Body of pancreas (tissue), 4 donors: ENCODE measurements around the gene CPNE5. TPM values are rescaled to one million over a fixed set of nuclear protein-coding genes. Genes with fewer than 3 reads are reported as not detected.

Source experiments
- ATAC-seq: fragments of 150-250 bp; one replicate; pipeline ENCODE4 v1.9.1; 2016
- DNase-seq, 4 donors: peaks; one replicate each; pipeline ENCODE4 v3.0.0-alpha.2; 2019
- H3K27ac ChIP-seq, 4 donors: fragments of 200-600 bp; sonication (generic); 1 replicate in 3 of 4; 2 replicates in 1 of 4; pipeline versions ENCODE4 v1.5.1 to v1.6.1; 2016 to 2019; ENCODE audit warnings: mild to moderate bottlenecking in 1 of 4, mixed read lengths in 1 of 4, moderate library complexity in 1 of 4
- H3K27me3 ChIP-seq, 2 donors: fragments of 200-600 bp; sonication (generic); one replicate each; pipeline ENCODE4 v1.6.0; 2016; ENCODE audit warnings: mild to moderate bottlenecking in 1 of 2
- H3K36me3 ChIP-seq, 2 donors: fragments of 200-600 bp; sonication (generic); replicated peaks in 1 of 2; 2 replicates each; pipeline ENCODE4 v1.5.1; 2016; ENCODE audit warnings: low read depth in 2 of 2; ENCODE audit not compliant: insufficient read depth in 1 of 2
- H3K4me1 ChIP-seq: fragments of 200-600 bp; sonication (generic); one replicate; pipeline ENCODE4 v1.6.0; 2016
- H3K4me3 ChIP-seq, 2 donors: fragments of 200-600 bp; sonication (generic); 1 replicate in 1 of 2; 2 replicates in 1 of 2; pipeline ENCODE4 v1.5.1; 2016 to 2019
- H3K9me3 ChIP-seq, 3 donors: fragments of 200-600 bp; sonication (generic); 1 replicate in 2 of 3; 2 replicates in 1 of 3; pipeline ENCODE4 v1.5.1; 2016
- POLR2A ChIP-seq, 3 donors: fragments of 450-650 bp; IDR thresholded peaks; one replicate each; pipeline ENCODE4 v1.6.1; 2016; ENCODE audit warnings: antibody characterized with exemption in 3 of 3, mild to moderate bottlenecking in 2 of 3
- WGBS, 2 donors: methylation state at CpG; one replicate each; pipeline ENCODE4 v1.1.5; 2017; 5-methylcytosine and 5-hydroxymethylcytosine counted together
- intact Hi-C: fragments of 100-400 bp; cut with DNase I; formaldehyde crosslinking; loops from one replicate; pipeline ENCODE4 v1.15.1; 2023
- total RNA-seq, 2 donors: library from RNA; depleted of rRNA; stranded (reverse); fragments of >200 nt; gene quantifications; one replicate each; pipeline ENCODE4 v1.1.0, GENCODE V29; 2016
- TF ChIP-seq, protein P1 (sequence below), 7 experiments: fragments of 450-650 bp in 4 of 7; fragments of 200-600 bp in 3 of 7; sonication (generic) in 3 of 7; IDR thresholded peaks; one replicate each; pipeline ENCODE4 v1.5.1; 2016 to 2019; ENCODE audit warnings: antibody characterized with exemption in 7 of 7

CPNE5 gene
- total RNA-seq, 2 donors from 2014 or later: 0.78 TPM; not detected in 1

GRCh38 chr6:36695414-36695813 lies 143.8 kb downstream of the CPNE5 start:
- ATAC-seq: no peak
- no peaks in the 10 kb centered on the region for H3K36me3 ChIP-seq
- no peak for TF ChIP-seq POLR2A (IDR thresholded peaks at IDR 0.05)
- TF ChIP-seq, protein P1, sequence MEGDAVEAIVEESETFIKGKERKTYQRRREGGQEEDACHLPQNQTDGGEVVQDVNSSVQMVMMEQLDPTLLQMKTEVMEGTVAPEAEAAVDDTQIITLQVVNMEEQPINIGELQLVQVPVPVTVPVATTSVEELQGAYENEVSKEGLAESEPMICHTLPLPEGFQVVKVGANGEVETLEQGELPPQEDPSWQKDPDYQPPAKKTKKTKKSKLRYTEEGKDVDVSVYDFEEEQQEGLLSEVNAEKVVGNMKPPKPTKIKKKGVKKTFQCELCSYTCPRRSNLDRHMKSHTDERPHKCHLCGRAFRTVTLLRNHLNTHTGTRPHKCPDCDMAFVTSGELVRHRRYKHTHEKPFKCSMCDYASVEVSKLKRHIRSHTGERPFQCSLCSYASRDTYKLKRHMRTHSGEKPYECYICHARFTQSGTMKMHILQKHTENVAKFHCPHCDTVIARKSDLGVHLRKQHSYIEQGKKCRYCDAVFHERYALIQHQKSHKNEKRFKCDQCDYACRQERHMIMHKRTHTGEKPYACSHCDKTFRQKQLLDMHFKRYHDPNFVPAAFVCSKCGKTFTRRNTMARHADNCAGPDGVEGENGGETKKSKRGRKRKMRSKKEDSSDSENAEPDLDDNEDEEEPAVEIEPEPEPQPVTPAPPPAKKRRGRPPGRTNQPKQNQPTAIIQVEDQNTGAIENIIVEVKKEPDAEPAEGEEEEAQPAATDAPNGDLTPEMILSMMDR (IDR thresholded peaks at IDR 0.05): no peak
- intact Hi-C loops: no loop called here
- H3K4me1 ChIP-seq: peaks cover 18% of the 10 kb centered on the region
- H3K9me3 ChIP-seq: no peaks in the 10 kb centered on the region
- DNase-seq: no peak
- no peak overlapping the region for H3K4me3 ChIP-seq
- H3K27ac ChIP-seq: no peak overlapping the region
- H3K27me3 ChIP-seq: no peaks in the 10 kb centered on the region
- WGBS, 2 donors: 21 to 23% methylated on average over 2 of the region's 2 CpGs

- DNase-seq (no peak), ATAC-seq (no peak)
- peaks cover 18% of the 10 kb centered on the region for H3K4me1 ChIP-seq
- no peaks in the 10 kb centered on the region for H3K27me3 ChIP-seq
- WGBS, 2 donors: 58 to 81% methylated on average over 6 of the region's 6 CpGs
- H3K9me3 ChIP-seq: no peaks in the 10 kb centered on the region
- H3K27ac ChIP-seq: no peak overlapping the region
- intact Hi-C loops: no loop called here
- no peak overlapping the region for H3K4me3 ChIP-seq
- no peak for TF ChIP-seq POLR2A (IDR thresholded peaks at IDR 0.05)
- TF ChIP-seq, protein P1 (IDR thresholded peaks at IDR 0.05): no peak
- H3K36me3 ChIP-seq: no peaks in the 10 kb centered on the region
Measured at GRCh38 chr6:36694616-36695015, 144.6 kb downstream of the CPNE5 start.

DNA sequence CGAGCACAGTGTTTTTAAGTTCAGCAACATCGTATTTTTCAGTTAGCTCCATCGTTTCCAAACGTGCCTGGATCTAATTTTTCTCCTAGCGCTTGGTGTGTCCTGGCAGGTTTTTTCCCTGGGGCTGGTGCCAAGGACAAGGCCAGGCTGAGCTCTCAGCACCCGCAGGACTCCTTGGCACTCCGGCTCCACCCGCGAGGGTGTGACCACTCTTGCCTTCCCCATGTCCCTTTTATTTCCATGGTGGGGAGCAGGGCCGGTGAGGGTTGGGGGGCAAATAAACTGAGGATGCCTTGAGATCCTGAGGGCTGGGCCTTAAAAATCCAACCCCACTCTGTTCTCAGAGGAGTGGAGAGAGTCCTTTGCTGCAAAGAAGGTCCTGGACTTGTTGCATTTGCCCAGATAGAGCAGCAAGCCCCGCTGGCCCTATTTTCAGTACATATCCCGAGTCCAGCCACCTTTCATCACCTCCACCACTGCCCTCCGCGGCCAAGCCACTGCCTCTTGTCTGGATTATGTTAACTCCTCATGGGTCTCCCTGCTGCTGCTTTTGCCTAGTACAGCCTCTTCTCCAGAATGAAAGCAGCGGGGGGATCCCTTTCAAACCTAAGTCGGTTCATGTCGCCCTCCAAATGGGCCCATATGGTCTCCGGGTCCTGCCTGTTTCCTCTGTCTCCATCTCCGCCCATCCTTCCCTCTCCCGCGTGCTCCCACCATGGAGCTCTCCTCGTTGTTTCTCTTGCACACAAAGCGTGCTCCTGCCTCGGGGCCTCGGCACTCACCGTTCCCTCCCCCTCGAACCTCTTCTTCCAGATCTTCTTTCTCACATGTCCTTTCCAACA lies 146.2 kb downstream of the CPNE5 start:
- intact Hi-C loops: no loop called here
- peak; percentile 56 to 83 (median 68) for DNase-seq
- ATAC-seq: peak; percentile 62
- H3K4me3 ChIP-seq: no peak overlapping the region
- no peak for TF ChIP-seq POLR2A (IDR thresholded peaks at IDR 0.05)
- TF ChIP-seq, protein P1 (IDR thresholded peaks at IDR 0.05): no peak
- H3K4me1 ChIP-seq: peaks cover 18% of the 10 kb centered on the region
- H3K27ac ChIP-seq: no peak overlapping the region
- no peaks in the 10 kb centered on the region for H3K27me3 ChIP-seq
- H3K36me3 ChIP-seq: no peaks in the 10 kb centered on the region
- 49 to 53% methylated on average over 27 of the region's 27 CpGs for WGBS, 2 donors
- H3K9me3 ChIP-seq: no peaks in the 10 kb centered on the region

- ATAC-seq (no peak), DNase-seq (no peak)
- peaks cover 18% of the 10 kb centered on the region for H3K4me1 ChIP-seq
- no peak overlapping the region for H3K4me3 ChIP-seq
- intact Hi-C loops: no loop called here
- no peak overlapping the region for H3K27ac ChIP-seq
- H3K9me3 ChIP-seq: no peaks in the 10 kb centered on the region
- 64% methylated on average over 3 of the region's 3 CpGs; no CpG with 5 or more reads in 1 of the 2 donors for WGBS, 2 donors
- no peaks in the 10 kb centered on the region for H3K27me3 ChIP-seq
- no peaks in the 10 kb centered on the region for H3K36me3 ChIP-seq
- TF ChIP-seq, protein P1 (IDR thresholded peaks at IDR 0.05): no peak
- TF ChIP-seq POLR2A (IDR thresholded peaks at IDR 0.05): no peak
Measured at GRCh38 chr6:36692220-36692619, 147.0 kb downstream of the CPNE5 start.

- Histone ChIP-seq H3K27ac (no peak overlapping the region), H3K4me3 (no peak overlapping the region), H3K27me3 (no peaks in the 10 kb centered on the region), H3K4me1 (peaks cover 18% of the 10 kb centered on the region), H3K9me3 (no peaks in the 10 kb centered on the region), H3K36me3 (peaks cover 5 to 6% of the 10 kb centered on the region in 2 donors)
- intact Hi-C loops: no loop called here
- ATAC-seq (no peak), DNase-seq (no peak)
- TF ChIP-seq POLR2A (IDR thresholded peaks at IDR 0.05): no peak
- TF ChIP-seq, protein P1 (IDR thresholded peaks at IDR 0.05): no peak
- 94 to 98% methylated on average over 2 of the region's 2 CpGs for WGBS, 2 donors
Measured at GRCh38 chr6:36691612-36692011, 147.6 kb downstream of the CPNE5 start.
